ENCODE data around the gene BIN1.

BIN1 gene

GRCh38 chr2:127068351-127068741 is 38.6 kb downstream of the BIN1 start:
- Histone ChIP-seq H3K4me3 (ENCODE audit: low read length) (no peak overlapping the region), H3K27ac (ENCODE audit: low read length) (no peak overlapping the region), H3K36me3 (ENCODE audit: control insufficient read depth, low read depth, low read length) (no peaks in the 10 kb centered on the region), H3K9me3 (ENCODE audit: control insufficient read depth, low read depth, low read length) (no peaks in the 10 kb centered on the region), H3K9ac (ENCODE audit: low read length) (no peak overlapping the region), H3K27me3 (ENCODE audit: control insufficient read depth, insufficient read depth, low read length) (peaks cover 10% of the 10 kb centered on the region), H3K4me1 (ENCODE audit: control insufficient read depth, low read depth, low read length) (peaks cover 3% of the 10 kb centered on the region)

GRCh38 chr2:127067620-127068350 is 39.2 kb downstream of the BIN1 start:
- no peak overlapping the region for H3K9ac ChIP-seq (ENCODE audit: low read length)
- H3K27ac ChIP-seq (ENCODE audit: low read length), result no peak overlapping the region
- H3K36me3 ChIP-seq (ENCODE audit: control insufficient read depth, low read depth, low read length), result no peaks in the 10 kb centered on the region

GRCh38 chr2:127066942-127067341 is 40.0 kb downstream of the BIN1 start:
- Histone ChIP-seq H3K9ac (ENCODE audit: low read length) (no peak overlapping the region), H3K27me3 (ENCODE audit: control insufficient read depth, insufficient read depth, low read length) (peaks cover 10% of the 10 kb centered on the region), H3K4me3 (ENCODE audit: low read length) (no peak overlapping the region), H3K4me1 (ENCODE audit: control insufficient read depth, low read depth, low read length) (peaks cover 3% of the 10 kb centered on the region), H3K9me3 (ENCODE audit: control insufficient read depth, low read depth, low read length) (no peaks in the 10 kb centered on the region), H3K27ac (ENCODE audit: low read length) (no peak overlapping the region), H3K36me3 (ENCODE audit: control insufficient read depth, low read depth, low read length) (no peaks in the 10 kb centered on the region)

More at GRCh38 chr2:127067620-127068350, 39.2 kb downstream of the BIN1 start:
- Histone ChIP-seq H3K27me3 (ENCODE audit: control insufficient read depth, insufficient read depth, low read length) (peaks cover 10% of the 10 kb centered on the region), H3K4me3 (ENCODE audit: low read length) (no peak overlapping the region), H3K4me1 (ENCODE audit: control insufficient read depth, low read depth, low read length) (peaks cover 3% of the 10 kb centered on the region), H3K9me3 (ENCODE audit: control insufficient read depth, low read depth, low read length) (no peaks in the 10 kb centered on the region)

- H3K27ac ChIP-seq (ENCODE audit: low read length), result no peak overlapping the region
Measured at GRCh38 chr2:127065940-127066318, 41.0 kb downstream of the BIN1 start.

GRCh38 chr2:127065299-127065939 is 41.5 kb downstream of the BIN1 start:
- H3K27ac ChIP-seq (ENCODE audit: low read length), result no peak overlapping the region
- peaks cover 3% of the 10 kb centered on the region for H3K4me1 ChIP-seq (ENCODE audit: control insufficient read depth, low read depth, low read length)
- no peak overlapping the region for H3K9ac ChIP-seq (ENCODE audit: low read length)
- no peaks in the 10 kb centered on the region for H3K9me3 ChIP-seq (ENCODE audit: control insufficient read depth, low read depth, low read length)
- no peak overlapping the region for H3K4me3 ChIP-seq (ENCODE audit: low read length)
- no peaks in the 10 kb centered on the region for H3K36me3 ChIP-seq (ENCODE audit: control insufficient read depth, low read depth, low read length)
- peaks cover 10% of the 10 kb centered on the region for H3K27me3 ChIP-seq (ENCODE audit: control insufficient read depth, insufficient read depth, low read length)

More at GRCh38 chr2:127065940-127066318, 41.0 kb downstream of the BIN1 start:
- H3K36me3 ChIP-seq (ENCODE audit: control insufficient read depth, low read depth, low read length), result no peaks in the 10 kb centered on the region
- no peak overlapping the region for H3K4me3 ChIP-seq (ENCODE audit: low read length)
- no peak overlapping the region for H3K9ac ChIP-seq (ENCODE audit: low read length)
- H3K27me3 ChIP-seq (ENCODE audit: control insufficient read depth, insufficient read depth, low read length), result peaks cover 10% of the 10 kb centered on the region
- no peaks in the 10 kb centered on the region for H3K9me3 ChIP-seq (ENCODE audit: control insufficient read depth, low read depth, low read length)
- peaks cover 3% of the 10 kb centered on the region for H3K4me1 ChIP-seq (ENCODE audit: control insufficient read depth, low read depth, low read length)

GRCh38 chr2:127064642-127065250 is 42.2 kb downstream of the BIN1 start:
- H3K27me3 ChIP-seq (ENCODE audit: control insufficient read depth, insufficient read depth, low read length), result peaks cover 10% of the 10 kb centered on the region
- no peaks in the 10 kb centered on the region for H3K36me3 ChIP-seq (ENCODE audit: control insufficient read depth, low read depth, low read length)
- H3K4me1 ChIP-seq (ENCODE audit: control insufficient read depth, low read depth, low read length), result peaks cover 3% of the 10 kb centered on the region
- H3K9me3 ChIP-seq (ENCODE audit: control insufficient read depth, low read depth, low read length), result no peaks in the 10 kb centered on the region
- no peak overlapping the region for H3K9ac ChIP-seq (ENCODE audit: low read length)
- H3K4me3 ChIP-seq (ENCODE audit: low read length), result no peak overlapping the region
- H3K27ac ChIP-seq (ENCODE audit: low read length), result no peak overlapping the region

GRCh38 chr2:127063701-127064590 is 43.0 kb downstream of the BIN1 start:
- Histone ChIP-seq H3K9me3 (ENCODE audit: control insufficient read depth, low read depth, low read length) (no peaks in the 10 kb centered on the region), H3K27ac (ENCODE audit: low read length) (no peak overlapping the region), H3K27me3 (ENCODE audit: control insufficient read depth, insufficient read depth, low read length) (peaks cover 10% of the 10 kb centered on the region), H3K4me3 (ENCODE audit: low read length) (no peak overlapping the region), H3K4me1 (ENCODE audit: control insufficient read depth, low read depth, low read length) (peaks cover 3% of the 10 kb centered on the region), H3K36me3 (ENCODE audit: control insufficient read depth, low read depth, low read length) (no peaks in the 10 kb centered on the region), H3K9ac (ENCODE audit: low read length) (no peak overlapping the region)

- Histone ChIP-seq H3K9me3 (ENCODE audit: control insufficient read depth, low read depth, low read length) (no peaks in the 10 kb centered on the region), H3K9ac (ENCODE audit: low read length) (no peak overlapping the region), H3K4me3 (ENCODE audit: low read length) (no peak overlapping the region), H3K27me3 (ENCODE audit: control insufficient read depth, insufficient read depth, low read length) (no peaks in the 10 kb centered on the region), H3K36me3 (ENCODE audit: control insufficient read depth, low read depth, low read length) (no peaks in the 10 kb centered on the region), H3K4me1 (ENCODE audit: control insufficient read depth, low read depth, low read length) (no peaks in the 10 kb centered on the region), H3K27ac (ENCODE audit: low read length) (no peak overlapping the region)
Measured at GRCh38 chr2:127061375-127062273, 45.3 kb downstream of the BIN1 start.

GRCh38 chr2:127060264-127060945 is 46.5 kb downstream of the BIN1 start:
- H3K27ac ChIP-seq (ENCODE audit: low read length), result no peak overlapping the region
- H3K9ac ChIP-seq (ENCODE audit: low read length), result no peak overlapping the region

GRCh38 chr2:127059559-127059958 is 47.4 kb downstream of the BIN1 start:
- no peaks in the 10 kb centered on the region for H3K4me1 ChIP-seq (ENCODE audit: control insufficient read depth, low read depth, low read length)
- H3K9ac ChIP-seq (ENCODE audit: low read length), result no peak overlapping the region
- no peak overlapping the region for H3K27ac ChIP-seq (ENCODE audit: low read length)
- H3K27me3 ChIP-seq (ENCODE audit: control insufficient read depth, insufficient read depth, low read length), result no peaks in the 10 kb centered on the region
- H3K9me3 ChIP-seq (ENCODE audit: control insufficient read depth, low read depth, low read length), result no peaks in the 10 kb centered on the region
- no peaks in the 10 kb centered on the region for H3K36me3 ChIP-seq (ENCODE audit: control insufficient read depth, low read depth, low read length)
- H3K4me3 ChIP-seq (ENCODE audit: low read length), result no peak overlapping the region

More at GRCh38 chr2:127060264-127060945, 46.5 kb downstream of the BIN1 start:
- Histone ChIP-seq H3K27me3 (ENCODE audit: control insufficient read depth, insufficient read depth, low read length) (no peaks in the 10 kb centered on the region), H3K4me1 (ENCODE audit: control insufficient read depth, low read depth, low read length) (no peaks in the 10 kb centered on the region), H3K4me3 (ENCODE audit: low read length) (no peak overlapping the region), H3K9me3 (ENCODE audit: control insufficient read depth, low read depth, low read length) (no peaks in the 10 kb centered on the region), H3K36me3 (ENCODE audit: control insufficient read depth, low read depth, low read length) (no peaks in the 10 kb centered on the region)

All from iPS-18a (cell line).